HEK293 (cell line): ENCODE results near the gene VSTM2L.

Experiments used
- CTCF ChIA-PET: fragments of 350-600 bp; formaldehyde crosslinking; extraction: SDS; loops from one replicate; lab custom pipeline; 2021; ENCODE audit warnings: antibody characterized with exemption; lab: Yijun Ruan, JAX
- POLR2A ChIA-PET: fragments of 300-600 bp; formaldehyde crosslinking; extraction: SDS; loops from one replicate; lab custom pipeline; 2020; ENCODE audit warnings: antibody characterized with exemption, inconsistent platforms; lab: Yijun Ruan, JAX
- H3K27ac ChIP-seq: fragments of 200-500 bp; sonication (Bioruptor generic); 2 replicates; pipeline ENCODE4 v1.5.1; 2014; ENCODE audit warnings: low read depth, low read length, control low read depth, inconsistent platforms; ENCODE audit errors: extremely low read depth
- H3K36me3 ChIP-seq, 2 experiments: fragments of 200-500 bp in 1 of 2; sonication (Bioruptor generic) in 1 of 2; 1 replicate in 1 of 2; 2 replicates in 1 of 2; pipeline ENCODE4 v1.5.1; 2014 to 2017; ENCODE audit warnings: inconsistent platforms in 2 of 2, low read length in 2 of 2; ENCODE audit not compliant: control insufficient read depth in 2 of 2, insufficient read depth in 1 of 2
- H3K4me1 ChIP-seq: fragments of 200-500 bp; sonication (Bioruptor generic); 2 replicates; pipeline ENCODE4 v1.5.1; 2014; ENCODE audit warnings: mild to moderate bottlenecking, low read length, inconsistent platforms; ENCODE audit not compliant: control insufficient read depth, insufficient read depth
- H3K4me3 ChIP-seq: 2 replicates; pipeline ENCODE4 v1.5.1; 2011; ENCODE audit warnings: low read depth, mild to moderate bottlenecking, control low read depth, low read length, moderate library complexity
- H3K9me3 ChIP-seq: fragments of 200-500 bp; sonication (Bioruptor generic); 2 replicates; pipeline ENCODE4 v1.5.1; 2014; ENCODE audit warnings: low read depth, low read length, inconsistent platforms; ENCODE audit not compliant: control insufficient read depth, insufficient read depth
- ATF2 ChIP-seq: fragments of 450-650 bp; formaldehyde crosslinking; IDR thresholded peaks from 2 replicates; pipeline ENCODE4 v1.5.1; 2016; ENCODE audit warnings: missing biosample characterization, missing genetic modification characterization, low read depth
- EGR2 ChIP-seq: fragments of 450-650 bp; formaldehyde crosslinking; IDR thresholded peaks from 2 replicates; pipeline ENCODE4 v1.5.1; 2016; ENCODE audit warnings: low read depth, missing biosample characterization, missing genetic modification characterization
- OVOL3 ChIP-seq: fragments of 450-650 bp; formaldehyde crosslinking; IDR thresholded peaks from 2 replicates; pipeline ENCODE4 v1.5.1; 2016; ENCODE audit warnings: missing biosample characterization, missing genetic modification characterization
- ZBTB26 ChIP-seq: fragments of 450-650 bp; formaldehyde crosslinking; optimal IDR thresholded peaks from 2 replicates; pipeline ENCODE3; 2016; ENCODE audit warnings: missing biosample characterization, mild to moderate bottlenecking, missing genetic modification characterization
- ZBTB6 ChIP-seq: fragments of 450-650 bp; formaldehyde crosslinking; IDR thresholded peaks from 2 replicates; pipeline ENCODE4 v1.5.1; 2017; ENCODE audit warnings: missing biosample characterization, missing genetic modification characterization
- ZEB2 ChIP-seq: fragments of 450-650 bp; formaldehyde crosslinking; IDR thresholded peaks from 2 replicates; pipeline ENCODE4 v1.5.1; 2016; ENCODE audit warnings: missing biosample characterization, missing genetic modification characterization
- ZFP41 ChIP-seq: fragments of 450-650 bp; formaldehyde crosslinking; IDR thresholded peaks from 2 replicates; pipeline ENCODE4 v1.5.1; 2016; ENCODE audit warnings: missing biosample characterization, missing genetic modification characterization, borderline replicate concordance
- ZNF132 ChIP-seq: fragments of 450-650 bp; formaldehyde crosslinking; IDR thresholded peaks from 2 replicates; pipeline ENCODE4 v1.5.1; 2017; ENCODE audit warnings: missing biosample characterization, missing genetic modification characterization, borderline replicate concordance
- ZNF140 ChIP-seq: fragments of 450-650 bp; formaldehyde crosslinking; IDR thresholded peaks from 2 replicates; pipeline ENCODE4 v1.5.1; 2016; ENCODE audit warnings: missing biosample characterization, missing genetic modification characterization
- ZNF169 ChIP-seq: fragments of 450-650 bp; formaldehyde crosslinking; IDR thresholded peaks from 2 replicates; pipeline ENCODE4 v1.5.1; 2016; ENCODE audit warnings: missing biosample characterization, missing genetic modification characterization
- ZNF184 ChIP-seq: fragments of 450-650 bp; IDR thresholded peaks from 2 replicates; pipeline ENCODE4 v1.5.1; 2018; ENCODE audit warnings: missing biosample characterization, mild to moderate bottlenecking, missing genetic modification characterization
- ZNF404 ChIP-seq: fragments of 450-650 bp; formaldehyde crosslinking; IDR thresholded peaks from 2 replicates; pipeline ENCODE4 v1.5.1; 2017; ENCODE audit warnings: missing biosample characterization, missing genetic modification characterization
- ZNF544 ChIP-seq: fragments of 450-650 bp; formaldehyde crosslinking; IDR thresholded peaks from 2 replicates; pipeline ENCODE4 v1.5.0; 2017; ENCODE audit warnings: missing biosample characterization, missing genetic modification characterization
- ZNF560 ChIP-seq: fragments of 450-650 bp; formaldehyde crosslinking; IDR thresholded peaks from 2 replicates; pipeline ENCODE4 v1.5.1; 2017; ENCODE audit warnings: missing biosample characterization, missing genetic modification characterization, borderline replicate concordance
- ZNF707 ChIP-seq: fragments of 450-650 bp; formaldehyde crosslinking; IDR thresholded peaks from 2 replicates; pipeline ENCODE4 v1.5.1; 2016; ENCODE audit warnings: missing biosample characterization, missing genetic modification characterization

VSTM2L gene

GRCh38 chr20:37947943-37948342, 45.0 kb downstream of the VSTM2L start:
- no peak overlapping the region for H3K4me3 ChIP-seq
- no peak overlapping the region for H3K27ac ChIP-seq
- ChIA-PET CTCF (no interaction called here), POLR2A (no interaction called here)
- H3K9me3 ChIP-seq, result no peaks in the 10 kb centered on the region
- peak; percentile 97 for TF ChIP-seq ZNF140 (tag by site-specific recombination)
- TF ChIP-seq ZFP41, result no peak
- no peak for TF ChIP-seq ZNF132
- peak; percentile 85 for TF ChIP-seq ZNF184 (tag by site-specific recombination)
- H3K36me3 ChIP-seq, result no peaks in the 10 kb centered on the region
- H3K4me1 ChIP-seq, result no peaks in the 10 kb centered on the region

GRCh38 chr20:37948956-37949355, 46.0 kb downstream of the VSTM2L start:
- CTCF ChIA-PET, result no interaction called here
- TF ChIP-seq ZNF544 (tag by site-specific recombination), result no peak
- no peak for TF ChIP-seq ZEB2
- no peak for TF ChIP-seq ZNF404 (tag by site-specific recombination)
- 0 out of 2 replicates have a peak, but pooled peaks have one; percentile 9 for TF ChIP-seq EGR2 (tag by site-specific recombination)
- TF ChIP-seq ZBTB26, result no peak
- TF ChIP-seq ZNF707 (tag by site-specific recombination), result no peak
- TF ChIP-seq, all 188 proteins: peak for 1

GRCh38 chr20:37954190-37954589, 51.3 kb downstream of the VSTM2L start:
- Histone ChIP-seq H3K9me3 (no peaks in the 10 kb centered on the region), H3K36me3 (no peaks in the 10 kb centered on the region), H3K4me1 (no peaks in the 10 kb centered on the region), H3K27ac (no peak overlapping the region), H3K4me3 (no peak overlapping the region)
- CTCF ChIA-PET, result interaction anchor here (0.6 to 1.3 kb wide), 2 partner anchors 38 to 51 kb away, joined by 3 to 4 read pairs; no protein-coding TSS in a partner anchor
- POLR2A ChIA-PET, result no interaction called here
- TF ChIP-seq ZNF169 (tag by site-specific recombination), result no peak

More at GRCh38 chr20:37948956-37949355, 46.0 kb downstream of the VSTM2L start:
- no peak overlapping the region for H3K4me3 ChIP-seq
- POLR2A ChIA-PET, result no interaction called here
- H3K27ac ChIP-seq, result no peak overlapping the region
- H3K9me3 ChIP-seq, result no peaks in the 10 kb centered on the region
- no peaks in the 10 kb centered on the region for H3K36me3 ChIP-seq
- no peaks in the 10 kb centered on the region for H3K4me1 ChIP-seq

GRCh38 chr20:37954626-37955025, 51.7 kb downstream of the VSTM2L start:
- ChIA-PET POLR2A (no interaction called here), CTCF (interaction anchor here (0.6 to 1.3 kb wide), 2 partner anchors 38 to 51 kb away, joined by 3 to 4 read pairs; no protein-coding TSS in a partner anchor)
- Histone ChIP-seq H3K36me3 (no peaks in the 10 kb centered on the region), H3K4me1 (no peaks in the 10 kb centered on the region), H3K4me3 (no peak overlapping the region), H3K9me3 (no peaks in the 10 kb centered on the region), H3K27ac (no peak overlapping the region)
- TF ChIP-seq ATF2 (tag by site-specific recombination) (no peak), OVOL3 (tag by site-specific recombination) (no peak), ZBTB6 (tag by site-specific recombination) (no peak), ZNF560 (tag by site-specific recombination) (no peak)
